Mucosa of descending colon (tissue), 3 donors: Measurements from ENCODE around the gene MXI1. TPM values are rescaled to one million over a fixed set of nuclear protein-coding genes. Genes with fewer than 3 reads are reported as not detected.

Experiments used
- ATAC-seq: fragments of 200-7000 bp; cut with Tn5 transposase; one replicate; pipeline ENCODE4 v1.9.1; 2020; ENCODE audit warnings: mild to moderate bottlenecking, moderate library complexity
- DNase-seq, 3 donors: peaks; one replicate each; pipeline ENCODE4 v3.0.0-alpha.2; 2020
- H3K36me3 ChIP-seq: fragments of 200-600 bp; one replicate; pipeline ENCODE4 v1.8.0; 2021; ENCODE audit warnings: low read depth, mild to moderate bottlenecking
- H3K4me1 ChIP-seq: fragments of 200-600 bp; one replicate; pipeline ENCODE4 v1.8.0; 2021; ENCODE audit warnings: low read depth, mild to moderate bottlenecking
- H3K4me3 ChIP-seq: fragments of 200-600 bp; one replicate; pipeline ENCODE4 v1.8.0; 2021; ENCODE audit warnings: mild to moderate bottlenecking
- H3K9me3 ChIP-seq: fragments of 200-600 bp; one replicate; pipeline ENCODE4 v1.8.0; 2021; ENCODE audit warnings: mild to moderate bottlenecking
- CTCF ChIP-seq: fragments of 200-600 bp; IDR thresholded peaks from one replicate; pipeline ENCODE4 v1.8.0; 2022; ENCODE audit warnings: antibody characterized with exemption, mild to moderate bottlenecking
- intact Hi-C, 2 donors: fragments of 100-400 bp; cut with DNase I in 1 of 2; cut with micrococcal nuclease in 1 of 2; formaldehyde crosslinking; loops; one replicate each; pipeline versions ENCODE4 v1.11.0 to v1.11.1; 2022; cut with DNase I, micrococcal nuclease
- total RNA-seq, 3 donors: library from RNA; stranded (reverse); fragmentation: NEBNext Ultra II Directional in 2 of 3; extraction: Animal tissue kit (Norgen Biotek cat#: 25700) in 2 of 3; gene quantifications; one replicate each; pipeline versions ENCODE4 v1.2.1 to v1.2.4, GENCODE V29; 2021 to 2023
- donor health status: DM: no; HTN: no; CAD: no; lungs with moderate emphysema.
- donor health status: DM: no; HTN: no; CAD: no.
- donor health status: DM: no; HTN: yes; CAD: no.

The MXI1 gene
- total RNA-seq, 3 donors from 2014 or later = 112 to 144 (median 139) TPM

GRCh38 chr10:110209454-110209925 lies 2.1 kb downstream of the MXI1 start:
- DNase-seq (peak; percentile 72 to 79 (median 73)), ATAC-seq (peak; percentile 1)
- Histone ChIP-seq H3K4me3 (peak overlapping the region; percentile 28), H3K4me1 (peaks cover 21% of the 10 kb centered on the region), H3K9me3 (no peaks in the 10 kb centered on the region), H3K36me3 (no peaks in the 10 kb centered on the region)
- TF ChIP-seq CTCF = no peak
- intact Hi-C loops = loop anchor here in 1 of 2 donors (5.0 kb wide), 1 partner anchor 72 kb away; no protein-coding TSS in a partner anchor

- intact Hi-C loops = loop anchor here in 1 of 2 donors (5.0 kb wide), 1 partner anchor 73 kb away; no protein-coding TSS in a partner anchor
- no peaks in the 10 kb centered on the region for H3K36me3 ChIP-seq
- H3K9me3 ChIP-seq = no peaks in the 10 kb centered on the region
- H3K4me1 ChIP-seq = peaks cover 22% of the 10 kb centered on the region
- TF ChIP-seq CTCF = no peak
- DNase-seq (peak; percentile 56 to 83 (median 76)), ATAC-seq (peak; percentile 17)
- peak overlapping the region; percentile 40 for H3K4me3 ChIP-seq
Measured at GRCh38 chr10:110209926-110210673, 2.7 kb downstream of the MXI1 start.

GRCh38 chr10:110210674-110211464 lies 3.5 kb downstream of the MXI1 start:
- peak overlapping the region; percentile 40 for H3K4me3 ChIP-seq
- ATAC-seq (peak; percentile 82), DNase-seq (peak; percentile 96 to 99 (median 98))
- no peak for TF ChIP-seq CTCF
- intact Hi-C loops = no loop called here
- H3K36me3 ChIP-seq = no peaks in the 10 kb centered on the region
- no peaks in the 10 kb centered on the region for H3K9me3 ChIP-seq
- H3K4me1 ChIP-seq = peaks cover 27% of the 10 kb centered on the region

GRCh38 chr10:110211465-110211843 lies 4.0 kb downstream of the MXI1 start:
- ATAC-seq = no peak
- peaks cover 32% of the 10 kb centered on the region for H3K4me1 ChIP-seq
- DNase-seq = no peak
- TF ChIP-seq CTCF = no peak
- intact Hi-C loops = no loop called here
- peak overlapping the region; percentile 40 for H3K4me3 ChIP-seq
- no peaks in the 10 kb centered on the region for H3K9me3 ChIP-seq
- H3K36me3 ChIP-seq = no peaks in the 10 kb centered on the region

GRCh38 chr10:110212119-110213006 lies 5.0 kb downstream of the MXI1 start:
- ATAC-seq = peak; percentile 55
- Histone ChIP-seq H3K9me3 (no peaks in the 10 kb centered on the region), H3K4me1 (peaks cover 29% of the 10 kb centered on the region), H3K4me3 (no peak overlapping the region), H3K36me3 (no peaks in the 10 kb centered on the region)
- peak; percentile 65 to 74 (median 71) for DNase-seq
- no peak for TF ChIP-seq CTCF
- intact Hi-C loops = no loop called here
